IPS-11a (cell line): ENCODE results near the gene KCNC3.
"Not testable (repeated sequence)": the region's sequence is repeated elsewhere in the genome, so short reads cannot be mapped to it uniquely, and the experiment has no call there.

Experiments
- H3K4me3 ChIP-seq: one replicate; pipeline ENCODE4 v1.5.1; 2013; ENCODE audit warnings: low read depth, low read length, control low read depth

Gene KCNC3

DNA sequence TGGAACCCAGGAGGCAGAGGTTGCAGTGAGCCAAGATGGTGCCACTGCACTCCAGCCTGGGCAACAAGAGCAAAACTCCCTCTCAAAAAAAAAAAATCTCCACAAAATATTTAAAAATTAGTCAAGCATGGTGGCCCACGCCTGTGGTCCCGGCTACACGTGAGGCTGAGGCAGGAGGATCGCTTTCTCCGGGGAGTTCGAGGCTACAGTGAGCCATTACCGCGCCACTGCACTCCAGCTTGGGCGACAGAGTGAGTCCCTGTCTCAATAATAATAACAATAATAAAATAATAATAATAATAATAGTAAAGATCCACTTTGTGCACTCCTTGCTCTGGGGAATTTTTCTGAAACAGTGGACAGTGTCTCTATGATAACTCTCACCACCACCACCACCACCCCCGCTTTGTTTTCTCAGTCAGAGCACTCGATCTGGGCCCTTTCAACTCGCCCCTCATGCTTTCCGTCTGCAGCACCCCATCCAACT is 27.6 kb upstream of the KCNC3 start:
- no peak overlapping the region for H3K4me3 ChIP-seq

- not testable (repeated sequence) for H3K4me3 ChIP-seq
Observed at GRCh38 chr19:50353487-50353880, 24.3 kb upstream of the KCNC3 start.

DNA sequence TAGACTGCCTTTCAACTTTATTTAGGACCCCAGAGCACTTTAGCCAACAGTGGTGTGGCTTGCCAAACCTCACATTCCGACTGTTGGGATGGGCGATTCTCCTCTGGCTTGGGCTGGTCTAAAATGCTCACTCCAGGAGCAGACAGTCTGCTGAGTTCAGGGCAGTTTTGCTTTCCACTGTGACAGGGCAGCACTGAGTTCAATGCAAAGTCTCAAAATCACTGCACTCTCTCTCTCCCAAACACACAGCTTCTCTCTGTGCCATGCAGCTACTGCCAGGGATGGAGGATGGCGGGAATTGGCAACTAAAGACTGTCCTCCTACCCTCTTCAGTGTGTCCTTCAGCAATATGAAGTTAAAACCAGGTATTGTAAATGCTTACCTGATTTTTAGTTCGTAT is 23.1 kb upstream of the KCNC3 start:
- no peak overlapping the region for H3K4me3 ChIP-seq

GRCh38 chr19:50349277-50350057 is 20.3 kb upstream of the KCNC3 start:
- H3K4me3 ChIP-seq, result no peak overlapping the region

GRCh38 chr19:50347089-50347581 is 18.0 kb upstream of the KCNC3 start:
- H3K4me3 ChIP-seq, result not testable (repeated sequence)

- no peak overlapping the region for H3K4me3 ChIP-seq
Observed at GRCh38 chr19:50344661-50345318, 15.6 kb upstream of the KCNC3 start.

- H3K4me3 ChIP-seq, result no peak overlapping the region
Observed at GRCh38 chr19:50341091-50341564, 12.0 kb upstream of the KCNC3 start.

DNA sequence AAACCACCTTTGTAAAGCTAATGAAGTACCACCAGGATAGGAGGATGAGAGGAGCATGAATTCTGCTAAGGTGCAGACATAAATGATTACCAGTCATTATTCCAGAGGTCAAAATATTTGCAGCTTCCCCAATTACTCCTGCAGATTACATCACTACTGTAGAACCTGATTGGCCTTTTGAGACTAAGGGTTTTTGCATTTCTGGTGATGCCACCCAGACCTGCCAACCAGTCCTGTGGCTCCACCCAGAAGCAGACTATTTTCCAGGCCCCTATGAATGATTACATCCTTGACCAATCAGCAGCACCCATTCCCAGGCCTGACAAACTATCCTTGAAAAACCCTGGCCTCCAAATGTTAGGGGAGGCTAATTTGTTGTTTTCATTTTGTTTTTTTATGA is 11.2 kb upstream of the KCNC3 start:
- no peak overlapping the region for H3K4me3 ChIP-seq

- not testable (repeated sequence) for H3K4me3 ChIP-seq
Observed at GRCh38 chr19:50337031-50337430, 7.9 kb upstream of the KCNC3 start.

DNA sequence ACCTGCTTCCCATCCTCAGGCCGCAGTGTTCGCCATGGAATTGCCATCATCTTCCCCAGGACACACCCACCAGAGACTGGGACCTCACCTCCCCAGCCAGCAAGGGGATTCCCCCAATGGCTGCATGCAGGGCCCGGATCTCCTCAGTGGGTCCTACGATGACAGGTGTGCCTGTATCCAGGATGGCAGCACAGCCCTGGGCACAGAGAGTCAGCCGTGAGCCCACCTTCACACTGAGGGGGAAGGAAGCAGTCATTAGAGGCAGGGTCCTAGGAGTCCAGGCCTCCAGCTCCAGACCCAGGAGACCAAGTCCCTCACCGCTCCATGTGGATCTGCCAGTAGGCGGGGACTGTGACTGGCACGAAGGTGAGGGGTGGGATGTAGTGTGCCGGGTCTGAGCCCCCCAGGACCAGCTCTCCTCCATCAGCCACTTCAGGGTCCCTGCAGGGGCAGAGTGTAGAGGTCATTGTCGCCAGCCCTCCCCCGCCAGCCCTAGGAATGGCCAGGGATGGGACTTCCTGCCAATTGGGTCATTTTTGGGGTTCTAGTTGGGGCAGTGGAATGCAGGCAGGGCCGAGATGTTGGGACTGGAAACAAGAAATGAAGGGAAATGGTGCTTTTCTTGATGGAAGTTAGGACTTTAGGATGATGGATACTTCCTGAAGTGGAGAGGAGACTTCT is 5.7 kb upstream of the KCNC3 start:
- H3K4me3 ChIP-seq, result no peak overlapping the region

GRCh38 chr19:50333737-50334617 is 4.8 kb upstream of the KCNC3 start:
- H3K4me3 ChIP-seq, result peak overlapping the region; percentile 69

DNA sequence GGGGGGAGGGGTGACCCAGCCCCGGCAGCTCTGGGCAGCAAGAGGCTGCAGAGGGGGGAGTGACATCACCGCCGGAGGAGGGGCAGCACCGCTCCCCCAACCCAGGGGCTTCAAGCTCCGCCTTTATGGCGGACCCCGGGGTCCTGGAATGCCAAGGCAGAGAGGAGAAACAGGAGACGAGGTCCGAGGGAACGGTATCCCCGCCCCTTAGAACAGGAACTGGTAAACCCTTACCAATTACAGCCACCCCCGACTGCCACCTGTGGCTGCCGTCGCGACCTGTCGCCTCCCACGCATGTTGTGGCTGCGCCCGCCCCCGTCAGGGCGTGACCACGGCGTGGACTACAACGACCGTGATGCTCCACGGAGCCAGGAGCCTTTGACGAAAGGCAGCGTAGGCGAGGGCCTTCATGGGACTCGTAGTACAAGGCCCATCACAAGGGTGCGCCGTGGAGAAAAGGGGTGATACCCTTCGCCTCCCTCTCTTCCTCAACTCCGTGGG is 4.1 kb upstream of the KCNC3 start:
- peak overlapping the region; percentile 69 for H3K4me3 ChIP-seq

DNA sequence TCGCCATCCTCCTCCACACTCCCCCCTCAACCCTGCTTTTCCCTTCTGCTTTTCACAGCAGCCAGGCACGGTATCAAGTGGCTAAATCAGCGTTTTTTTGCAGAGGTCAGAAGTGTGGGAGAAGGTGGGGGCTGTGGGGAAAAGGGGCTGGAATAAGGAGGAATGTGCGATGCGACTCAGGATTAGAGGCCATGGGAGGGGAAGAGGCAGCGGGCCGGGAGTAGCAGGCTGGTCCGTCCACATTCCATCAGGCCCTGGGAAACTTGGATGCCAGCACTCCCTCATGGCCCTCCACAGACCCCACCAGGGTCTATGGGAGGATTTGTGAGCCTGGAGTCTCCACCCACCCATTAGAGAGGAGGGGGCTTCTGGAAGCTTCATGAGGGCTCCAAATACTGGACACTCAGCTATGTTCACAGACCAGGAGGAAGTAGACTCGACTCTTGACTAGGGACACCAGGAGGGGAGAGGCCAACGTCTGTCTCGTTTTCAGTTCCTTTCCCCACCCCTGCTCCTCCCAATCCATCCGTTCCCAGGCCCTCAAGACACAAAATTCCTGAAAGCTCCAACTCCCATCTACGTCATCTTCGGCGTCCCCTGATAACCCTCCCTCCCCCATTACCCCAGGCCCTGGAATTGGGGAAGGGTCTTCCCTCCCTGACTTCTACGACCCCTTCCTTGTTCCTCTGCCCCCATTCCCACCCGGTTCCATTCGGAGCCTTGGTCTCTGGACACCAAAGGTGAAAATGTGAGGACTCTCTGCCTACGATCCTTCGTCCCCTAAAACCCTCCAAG is 3.3 kb upstream of the KCNC3 start:
- peak overlapping the region; percentile 63 for H3K4me3 ChIP-seq

- peak overlapping the region; percentile 25 for H3K4me3 ChIP-seq
Observed at GRCh38 chr19:50331994-50332243, 2.7 kb upstream of the KCNC3 start.

GRCh38 chr19:50331221-50331993 is 2.2 kb upstream of the KCNC3 start:
- H3K4me3 ChIP-seq, result peak overlapping the region; percentile 57

- H3K4me3 ChIP-seq, result peak overlapping the region; percentile 57
Observed at GRCh38 chr19:50330365-50331078, 1.3 kb upstream of the KCNC3 start.

DNA sequence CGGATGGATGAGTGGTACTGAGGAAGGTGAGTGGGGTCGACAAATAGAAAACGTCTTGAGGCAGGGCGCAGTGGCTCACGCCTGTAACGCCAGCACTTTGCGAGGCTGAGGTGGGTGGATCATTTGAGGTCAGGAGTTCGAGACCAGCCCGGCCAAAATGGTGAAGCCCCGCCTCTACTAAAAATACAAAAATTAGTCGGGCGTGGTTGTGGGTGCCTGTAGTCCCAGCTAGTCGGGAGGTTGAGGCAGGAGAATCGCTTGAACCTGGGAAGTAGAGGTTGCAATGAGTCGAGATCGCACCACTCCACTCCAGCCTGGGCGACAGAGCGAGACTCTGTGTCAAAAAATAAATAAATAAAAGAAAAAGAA is 733 bp upstream of the KCNC3 start:
- peak overlapping the region; percentile 50 for H3K4me3 ChIP-seq

DNA sequence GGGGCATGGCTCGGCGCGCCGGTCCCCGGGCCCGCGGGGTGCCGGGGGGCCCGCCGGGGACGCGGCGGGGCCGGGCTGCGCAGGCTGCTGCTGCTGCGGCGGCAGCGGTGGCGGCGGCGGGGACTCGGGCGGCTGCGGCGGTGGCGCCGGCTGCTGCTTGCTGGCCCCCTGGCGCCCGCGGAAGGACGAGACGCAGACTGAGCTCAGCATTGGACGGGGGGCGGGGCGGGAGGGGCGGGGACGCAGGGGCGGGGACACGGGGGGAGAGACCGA is 368 bp downstream of the KCNC3 start:
- no peak overlapping the region for H3K4me3 ChIP-seq
